Measurements from ENCODE around the gene CITED4. TPM values are rescaled to one million over a fixed set of nuclear protein-coding genes. Genes with fewer than 3 reads are reported as not detected.
A peak's percentile ranks its signal among the peaks of the same experiment; 100 is the strongest.

Gene CITED4
- total RNA-seq, 1 experiment from 2014 or later = not detected

- no peak overlapping the region for H3K9ac ChIP-seq (ENCODE audit: low read length)
- no peaks in the 10 kb centered on the region for H4K20me1 ChIP-seq (ENCODE audit: insufficient read depth, low read depth, low read length)
- no peak for DNase-seq
- H3K4me1 ChIP-seq (ENCODE audit: low read length) = peaks cover 12% of the 10 kb centered on the region
- H2AFZ ChIP-seq (ENCODE audit: low read length) = no peak overlapping the region
- no peaks in the 10 kb centered on the region for H3K36me3 ChIP-seq (ENCODE audit: insufficient read depth, low read length)
- H3K4me3 ChIP-seq (ENCODE audit: low read length) = no peak overlapping the region
- H3K9me3 ChIP-seq (ENCODE audit: low read length) = no peaks in the 10 kb centered on the region
- no peak overlapping the region for H3K4me2 ChIP-seq (ENCODE audit: low read depth, low read length, poor library complexity, severe bottlenecking)
- no peaks in the 10 kb centered on the region for H3K27me3 ChIP-seq (ENCODE audit: low read length)
- no peaks in the 10 kb centered on the region for H3K79me2 ChIP-seq (ENCODE audit: low read length)
- no peaks in the 10 kb centered on the region for H3K9me2 ChIP-seq (replicated peaks; ENCODE audit: insufficient read depth, low read length)
- no peak overlapping the region for H3K27ac ChIP-seq (ENCODE audit: low read length)
Measured at GRCh38 chr1:40853885-40854170, 8.3 kb downstream of the CITED4 start.

GRCh38 chr1:40853113-40853884 is 8.9 kb downstream of the CITED4 start:
- Histone ChIP-seq H3K4me2 (ENCODE audit: low read depth, low read length, poor library complexity, severe bottlenecking) (no peak overlapping the region), H3K9me2 (replicated peaks; ENCODE audit: insufficient read depth, low read length) (no peaks in the 10 kb centered on the region), H2AFZ (ENCODE audit: low read length) (no peak overlapping the region), H3K79me2 (ENCODE audit: low read length) (no peaks in the 10 kb centered on the region), H3K4me3 (ENCODE audit: low read length) (no peak overlapping the region), H3K9ac (ENCODE audit: low read length) (no peak overlapping the region), H3K36me3 (ENCODE audit: insufficient read depth, low read length) (no peaks in the 10 kb centered on the region), H3K27ac (ENCODE audit: low read length) (no peak overlapping the region), H4K20me1 (ENCODE audit: insufficient read depth, low read depth, low read length) (no peaks in the 10 kb centered on the region), H3K9me3 (ENCODE audit: low read length) (no peaks in the 10 kb centered on the region), H3K27me3 (ENCODE audit: low read length) (no peaks in the 10 kb centered on the region), H3K4me1 (ENCODE audit: low read length) (peaks cover 17% of the 10 kb centered on the region)
- DNase-seq = no peak

GRCh38 chr1:40851643-40852042 is 10.5 kb downstream of the CITED4 start:
- Histone ChIP-seq H3K9ac (ENCODE audit: low read length) (no peak overlapping the region), H3K27ac (ENCODE audit: low read length) (no peak overlapping the region), H3K9me3 (ENCODE audit: low read length) (no peaks in the 10 kb centered on the region), H3K4me1 (ENCODE audit: low read length) (peaks cover 34% of the 10 kb centered on the region), H3K4me2 (ENCODE audit: low read depth, low read length, poor library complexity, severe bottlenecking) (no peak overlapping the region), H3K79me2 (ENCODE audit: low read length) (no peaks in the 10 kb centered on the region), H3K4me3 (ENCODE audit: low read length) (no peak overlapping the region), H3K9me2 (replicated peaks; ENCODE audit: insufficient read depth, low read length) (no peaks in the 10 kb centered on the region), H3K36me3 (ENCODE audit: insufficient read depth, low read length) (no peaks in the 10 kb centered on the region), H4K20me1 (ENCODE audit: insufficient read depth, low read depth, low read length) (no peaks in the 10 kb centered on the region), H3K27me3 (ENCODE audit: low read length) (no peaks in the 10 kb centered on the region), H2AFZ (ENCODE audit: low read length) (no peak overlapping the region)
- DNase-seq = no peak

GRCh38 chr1:40849801-40850592 is 12.2 kb downstream of the CITED4 start:
- Histone ChIP-seq H2AFZ (ENCODE audit: low read length) (peak overlapping the region; percentile 45; the same call in 1 of the 2 replicates), H3K79me2 (ENCODE audit: low read length) (no peaks in the 10 kb centered on the region), H3K27me3 (ENCODE audit: low read length) (no peaks in the 10 kb centered on the region), H3K36me3 (ENCODE audit: insufficient read depth, low read length) (no peaks in the 10 kb centered on the region), H3K4me3 (ENCODE audit: low read length) (no peak overlapping the region), H3K9ac (ENCODE audit: low read length) (peak overlapping the region; percentile 62), H4K20me1 (ENCODE audit: insufficient read depth, low read depth, low read length) (no peaks in the 10 kb centered on the region), H3K9me2 (replicated peaks; ENCODE audit: insufficient read depth, low read length) (no peaks in the 10 kb centered on the region), H3K4me1 (ENCODE audit: low read length) (peaks cover 50% of the 10 kb centered on the region), H3K27ac (ENCODE audit: low read length) (peak overlapping the region; percentile 99), H3K4me2 (ENCODE audit: low read depth, low read length, poor library complexity, severe bottlenecking) (peak overlapping the region; percentile 49), H3K9me3 (ENCODE audit: low read length) (no peaks in the 10 kb centered on the region)
- peak; percentile 92 for DNase-seq

- H4K20me1 ChIP-seq (ENCODE audit: insufficient read depth, low read depth, low read length) = no peaks in the 10 kb centered on the region
- H3K4me2 ChIP-seq (ENCODE audit: low read depth, low read length, poor library complexity, severe bottlenecking) = peak overlapping the region; percentile 49
- no peaks in the 10 kb centered on the region for H3K27me3 ChIP-seq (ENCODE audit: low read length)
- no peaks in the 10 kb centered on the region for H3K79me2 ChIP-seq (ENCODE audit: low read length)
- H3K9me2 ChIP-seq (replicated peaks; ENCODE audit: insufficient read depth, low read length) = no peaks in the 10 kb centered on the region
- H2AFZ ChIP-seq (ENCODE audit: low read length) = no peak overlapping the region
- no peak overlapping the region for H3K4me3 ChIP-seq (ENCODE audit: low read length)
- peaks cover 61% of the 10 kb centered on the region for H3K4me1 ChIP-seq (ENCODE audit: low read length)
- H3K36me3 ChIP-seq (ENCODE audit: insufficient read depth, low read length) = no peaks in the 10 kb centered on the region
- peak overlapping the region; percentile 62 for H3K9ac ChIP-seq (ENCODE audit: low read length)
- DNase-seq = peak; percentile 71
- peak overlapping the region; percentile 99 for H3K27ac ChIP-seq (ENCODE audit: low read length)
- H3K9me3 ChIP-seq (ENCODE audit: low read length) = no peaks in the 10 kb centered on the region
Measured at GRCh38 chr1:40848530-40849189, 13.5 kb downstream of the CITED4 start.

GRCh38 chr1:40847023-40847745 is 15.0 kb downstream of the CITED4 start:
- Histone ChIP-seq H3K9me3 (ENCODE audit: low read length) (no peaks in the 10 kb centered on the region), H3K9ac (ENCODE audit: low read length) (peak overlapping the region; percentile 42)

GRCh38 chr1:40845895-40846294 is 16.3 kb downstream of the CITED4 start:
- no peaks in the 10 kb centered on the region for H3K27me3 ChIP-seq (ENCODE audit: low read length)
- no peaks in the 10 kb centered on the region for H3K9me3 ChIP-seq (ENCODE audit: low read length)
- DNase-seq = peak; percentile 51
- peaks cover 88% of the 10 kb centered on the region for H3K4me1 ChIP-seq (ENCODE audit: low read length)
- H3K36me3 ChIP-seq (ENCODE audit: insufficient read depth, low read length) = no peaks in the 10 kb centered on the region
- no peaks in the 10 kb centered on the region for H3K9me2 ChIP-seq (replicated peaks; ENCODE audit: insufficient read depth, low read length)
- peak overlapping the region; percentile 67 for H3K4me2 ChIP-seq (ENCODE audit: low read depth, low read length, poor library complexity, severe bottlenecking)
- H3K4me3 ChIP-seq (ENCODE audit: low read length) = peak overlapping the region; percentile 39; the same call in 1 of the 2 replicates
- peak overlapping the region; percentile 99 for H3K27ac ChIP-seq (ENCODE audit: low read length)
- H3K79me2 ChIP-seq (ENCODE audit: low read length) = no peaks in the 10 kb centered on the region
- H3K9ac ChIP-seq (ENCODE audit: low read length) = peak overlapping the region; percentile 70
- H2AFZ ChIP-seq (ENCODE audit: low read length) = no peak overlapping the region
- H4K20me1 ChIP-seq (ENCODE audit: insufficient read depth, low read depth, low read length) = no peaks in the 10 kb centered on the region

More at GRCh38 chr1:40847023-40847745, 15.0 kb downstream of the CITED4 start:
- Histone ChIP-seq H3K9me2 (replicated peaks; ENCODE audit: insufficient read depth, low read length) (no peaks in the 10 kb centered on the region), H3K4me2 (ENCODE audit: low read depth, low read length, poor library complexity, severe bottlenecking) (peak overlapping the region; percentile 67), H3K27me3 (ENCODE audit: low read length) (no peaks in the 10 kb centered on the region), H3K27ac (ENCODE audit: low read length) (peak overlapping the region; percentile 99), H3K4me3 (ENCODE audit: low read length) (0 out of 2 replicates have a peak overlapping the region, but pooled peaks have one; percentile 17), H3K4me1 (ENCODE audit: low read length) (peaks cover 76% of the 10 kb centered on the region), H3K79me2 (ENCODE audit: low read length) (no peaks in the 10 kb centered on the region), H2AFZ (ENCODE audit: low read length) (no peak overlapping the region), H3K36me3 (ENCODE audit: insufficient read depth, low read length) (no peaks in the 10 kb centered on the region), H4K20me1 (ENCODE audit: insufficient read depth, low read depth, low read length) (no peaks in the 10 kb centered on the region)
- no peak for DNase-seq

All from Karpas-422 (cell line).